Stimulated activated CD4-positive, alpha-beta T cell treated with anti-CD3 and anti-CD28 coated beads, TNF-alpha, amount 100 ng/mL, for 48 hours (primary cell): ENCODE data around the gene TEFM.
A peak's percentile ranks its signal among the peaks of the same experiment; 100 is the strongest.
"Not testable (repeated sequence)": the region's sequence is repeated elsewhere in the genome, so short reads cannot be mapped to it uniquely, and the experiment has no call there.

Experiments used
- DNase-seq, 3 donors: peaks; one replicate each; pipeline ENCODE4 v3.0.0-alpha.2; 2020; ENCODE audit warnings: low read depth in 3 of 3

The TEFM gene, protein sequence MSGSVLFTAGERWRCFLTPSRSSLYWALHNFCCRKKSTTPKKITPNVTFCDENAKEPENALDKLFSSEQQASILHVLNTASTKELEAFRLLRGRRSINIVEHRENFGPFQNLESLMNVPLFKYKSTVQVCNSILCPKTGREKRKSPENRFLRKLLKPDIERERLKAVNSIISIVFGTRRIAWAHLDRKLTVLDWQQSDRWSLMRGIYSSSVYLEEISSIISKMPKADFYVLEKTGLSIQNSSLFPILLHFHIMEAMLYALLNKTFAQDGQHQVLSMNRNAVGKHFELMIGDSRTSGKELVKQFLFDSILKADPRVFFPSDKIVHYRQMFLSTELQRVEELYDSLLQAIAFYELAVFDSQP

DNA sequence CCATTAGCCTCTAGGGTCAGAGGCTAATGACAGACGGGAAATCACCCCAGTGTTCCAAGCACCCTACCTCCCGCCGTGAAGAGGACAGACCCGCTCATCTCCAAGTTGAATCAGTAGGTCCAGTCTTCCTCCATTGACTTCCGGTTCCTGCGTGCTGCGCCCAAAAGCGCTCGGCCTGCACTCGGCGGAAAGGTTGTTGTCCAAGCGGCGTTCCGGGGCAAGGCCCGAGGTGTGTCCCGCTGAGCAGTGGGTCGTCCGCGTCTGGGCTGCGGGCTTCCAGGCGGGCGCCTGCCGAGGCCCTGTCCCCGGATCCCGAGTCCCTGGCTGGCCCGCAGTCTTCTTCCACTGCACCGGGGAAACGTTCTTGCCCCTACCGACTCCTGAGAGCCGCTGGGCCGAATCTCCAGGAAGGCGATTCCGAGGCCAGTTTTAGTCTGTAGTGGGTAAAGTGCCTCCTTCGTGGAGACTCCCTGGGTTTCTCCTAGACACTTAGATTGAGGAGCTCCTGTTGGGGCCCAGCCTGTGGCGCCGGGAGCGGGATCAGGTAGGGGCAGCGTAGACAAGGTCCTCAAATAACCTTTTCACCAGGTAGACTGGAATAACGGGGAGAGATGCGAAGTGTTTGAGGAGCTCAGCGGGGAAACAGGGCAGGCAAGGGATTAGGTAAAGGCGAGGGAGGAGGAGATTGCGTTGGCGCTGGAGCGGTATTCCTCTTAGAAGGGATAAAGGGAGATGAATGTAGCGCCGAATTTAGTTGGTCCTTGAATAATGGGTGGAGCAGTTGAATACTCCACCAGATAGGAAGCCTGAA lies at the start of gene TEFM:
Gene TEFM, minus strand, starts transcription at position 138 of the 811 bp plus-strand sequence. Its CDS starts 40 bp downstream, at position 98.
- peak; percentile 80 to 86 (median 81) for DNase-seq

DNA sequence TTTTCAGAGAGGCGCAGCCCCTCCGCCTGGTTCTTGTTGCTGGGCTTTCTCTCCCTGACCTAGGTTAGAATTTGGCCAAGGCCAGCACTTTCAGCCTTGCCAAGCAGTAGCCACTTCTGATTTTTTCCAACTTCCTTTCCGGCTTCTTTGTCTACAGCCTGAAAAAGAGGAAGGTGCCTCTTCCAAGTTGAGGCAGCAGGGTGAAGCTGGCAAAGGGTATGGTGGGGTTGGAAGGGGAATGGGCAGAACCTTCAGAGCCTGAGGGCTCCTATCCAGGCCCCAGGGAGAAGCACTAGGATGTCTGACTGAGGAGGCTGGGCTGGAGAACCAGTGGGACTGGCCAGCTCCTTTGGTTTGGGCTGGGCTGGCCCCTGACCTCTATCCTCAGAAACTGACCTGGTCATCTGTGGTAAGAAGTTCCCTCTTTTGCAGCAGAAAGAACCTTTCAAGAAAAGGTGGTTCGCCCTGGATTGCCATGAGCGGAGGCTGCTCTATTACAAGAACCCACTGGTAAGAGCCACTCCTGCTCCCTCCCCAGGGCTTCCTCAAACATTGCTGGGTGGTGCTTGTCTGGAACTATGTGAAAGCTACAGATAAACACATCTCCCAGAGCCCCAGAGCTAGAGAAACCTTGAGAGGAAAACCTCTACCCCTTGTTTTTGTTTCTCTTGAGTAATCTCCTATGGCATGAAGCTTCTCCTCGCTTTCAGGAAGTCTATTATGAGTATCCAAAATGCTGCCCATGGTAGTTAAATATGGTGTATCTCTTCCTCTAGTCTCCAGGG lies 48.2 kb upstream of the TEFM start:
- no peak for DNase-seq

DNA sequence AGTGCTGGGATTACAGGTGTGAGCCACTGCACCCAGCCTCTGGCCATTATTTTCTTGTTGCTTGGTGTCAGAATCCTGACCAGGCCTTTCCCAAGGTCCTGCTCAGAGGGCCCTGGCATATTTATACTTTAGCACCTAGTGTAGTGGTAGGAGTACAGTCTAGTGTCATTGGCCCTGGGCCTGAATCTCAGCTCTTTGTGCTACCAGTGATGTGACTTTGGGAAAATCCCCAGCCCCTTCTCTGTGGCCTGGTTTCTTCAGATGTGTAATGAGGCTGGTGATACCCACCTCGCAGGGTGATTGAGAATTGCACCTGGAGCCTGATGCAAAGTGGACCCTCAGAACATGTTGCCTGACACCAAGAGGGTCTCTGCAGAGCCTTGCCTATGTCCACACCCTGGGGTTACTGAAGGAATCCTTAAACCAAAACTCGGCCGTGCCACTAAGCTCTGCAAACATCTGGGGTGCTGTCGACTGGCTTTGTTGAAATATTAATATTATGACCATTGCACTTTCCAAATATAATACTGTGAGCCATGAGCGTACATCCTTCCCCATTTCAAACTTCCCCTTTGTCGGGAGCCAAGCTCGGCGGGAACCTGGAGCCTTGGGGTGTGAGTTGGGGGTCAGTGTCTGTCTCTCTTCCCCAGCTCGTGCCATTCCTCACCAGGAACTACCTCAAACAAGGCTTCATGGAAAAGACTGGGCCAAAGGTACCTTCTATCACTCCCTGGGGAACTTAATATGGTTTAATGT lies 46.8 kb upstream of the TEFM start:
- DNase-seq: no peak

DNA sequence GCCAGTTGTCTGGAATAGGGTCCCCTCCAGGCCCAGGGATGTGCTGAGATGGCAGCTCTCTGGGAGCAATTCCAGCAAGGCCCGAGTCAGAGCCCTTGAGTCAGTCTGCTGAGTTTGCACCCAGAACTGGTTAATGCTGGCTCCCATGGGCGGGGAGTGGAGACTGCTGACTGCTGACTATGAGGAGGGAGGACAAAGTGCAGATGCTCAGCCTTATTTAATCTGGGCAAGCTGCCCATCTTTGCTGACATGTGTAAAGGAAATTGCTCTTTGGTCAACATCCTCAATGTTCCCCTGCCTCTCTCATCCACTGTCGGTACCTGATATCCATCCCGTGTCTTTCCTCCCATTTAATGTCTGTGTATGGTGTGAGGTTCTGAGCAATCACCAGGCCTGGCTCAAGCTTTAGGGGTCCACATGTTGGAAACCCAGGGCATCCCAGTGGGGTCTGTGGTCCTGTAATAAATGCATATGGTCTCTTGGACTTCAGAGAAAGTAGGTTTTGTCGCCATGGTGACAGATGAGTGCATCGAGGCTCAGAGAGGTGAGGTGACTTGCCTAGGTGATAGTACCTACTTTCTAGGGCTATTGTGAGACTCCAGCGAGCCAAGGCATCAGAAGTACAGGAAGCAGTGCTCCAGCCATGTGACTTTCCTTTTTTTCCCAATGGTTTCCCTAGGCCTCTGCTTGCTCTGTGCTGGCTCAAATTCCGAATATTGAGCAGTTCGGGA lies 44.8 kb upstream of the TEFM start:
- no peak for DNase-seq

DNA sequence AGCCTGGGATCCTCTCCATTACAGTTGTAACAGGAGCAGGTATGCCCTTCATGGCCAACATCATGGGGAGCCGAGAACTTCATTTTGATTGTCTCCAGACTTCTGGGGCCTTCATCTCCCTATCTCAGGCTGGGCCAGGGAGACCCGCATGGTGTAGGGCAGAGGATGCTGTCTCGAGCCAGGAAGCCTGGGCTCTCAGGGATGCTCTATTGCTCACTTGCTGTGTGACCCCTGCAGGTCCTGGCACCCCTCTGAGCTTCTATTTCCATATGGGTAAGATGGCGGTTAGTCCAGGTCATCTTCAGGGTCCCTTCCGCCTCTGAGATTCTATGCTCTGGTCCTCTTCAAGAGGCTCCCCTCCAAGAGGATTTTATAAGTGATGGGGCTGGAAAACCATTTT lies 44.2 kb upstream of the TEFM start:
- DNase-seq: no peak

DNA sequence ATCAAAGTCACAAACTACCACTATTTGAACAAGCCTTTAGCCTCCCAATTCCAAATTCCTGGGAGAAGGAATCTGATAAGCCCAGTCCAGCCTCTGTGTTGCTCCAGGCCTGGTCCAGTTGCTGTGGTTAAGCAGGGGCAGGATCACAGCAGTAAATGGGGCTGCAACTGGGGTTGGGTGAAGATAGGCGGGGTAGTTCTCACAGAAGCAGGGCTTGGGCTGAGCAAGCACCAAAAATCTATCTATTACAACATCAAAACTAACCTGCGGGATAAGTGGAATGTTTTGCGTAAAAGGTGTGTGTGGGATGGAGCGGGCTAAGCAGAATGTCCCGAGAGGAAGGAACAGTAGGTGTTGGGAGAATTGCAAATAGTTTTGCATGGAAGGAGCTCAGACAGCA lies 41.8 kb upstream of the TEFM start:
- no peak for DNase-seq

DNA sequence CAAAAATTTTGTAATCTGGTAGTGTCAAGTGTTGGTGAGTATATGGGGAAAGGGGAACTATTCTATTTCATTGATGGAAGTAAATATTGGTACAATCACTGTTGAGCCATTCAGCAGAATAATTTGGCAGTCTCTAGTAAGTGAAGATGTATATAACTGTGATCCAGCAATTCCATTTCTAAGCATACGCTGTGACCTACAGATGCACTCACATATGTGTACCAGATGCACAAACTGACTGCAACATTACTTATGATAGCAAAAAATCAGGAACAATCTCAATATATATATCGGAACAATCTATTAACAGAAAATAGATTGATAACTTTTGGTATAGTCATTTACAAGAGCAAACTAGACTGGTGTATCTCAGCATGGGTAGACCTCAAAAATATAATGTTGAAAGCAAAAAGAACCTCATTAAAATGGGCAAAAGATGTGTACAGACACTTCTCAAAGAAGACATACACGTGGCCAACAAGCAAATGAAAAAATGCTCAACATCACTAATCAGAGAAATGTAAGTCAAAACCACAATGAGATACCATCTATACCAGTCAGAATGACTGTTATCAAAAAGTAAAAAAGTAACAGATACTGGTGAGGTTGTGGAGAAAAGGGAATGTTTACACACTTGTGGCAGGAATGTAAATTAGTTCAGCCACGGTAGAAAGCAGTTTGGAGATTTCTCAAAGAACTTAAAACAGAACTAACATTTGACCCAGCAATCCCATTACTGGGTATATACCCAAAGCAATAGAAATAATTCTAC lies 36.5 kb upstream of the TEFM start:
- DNase-seq: no peak

DNA sequence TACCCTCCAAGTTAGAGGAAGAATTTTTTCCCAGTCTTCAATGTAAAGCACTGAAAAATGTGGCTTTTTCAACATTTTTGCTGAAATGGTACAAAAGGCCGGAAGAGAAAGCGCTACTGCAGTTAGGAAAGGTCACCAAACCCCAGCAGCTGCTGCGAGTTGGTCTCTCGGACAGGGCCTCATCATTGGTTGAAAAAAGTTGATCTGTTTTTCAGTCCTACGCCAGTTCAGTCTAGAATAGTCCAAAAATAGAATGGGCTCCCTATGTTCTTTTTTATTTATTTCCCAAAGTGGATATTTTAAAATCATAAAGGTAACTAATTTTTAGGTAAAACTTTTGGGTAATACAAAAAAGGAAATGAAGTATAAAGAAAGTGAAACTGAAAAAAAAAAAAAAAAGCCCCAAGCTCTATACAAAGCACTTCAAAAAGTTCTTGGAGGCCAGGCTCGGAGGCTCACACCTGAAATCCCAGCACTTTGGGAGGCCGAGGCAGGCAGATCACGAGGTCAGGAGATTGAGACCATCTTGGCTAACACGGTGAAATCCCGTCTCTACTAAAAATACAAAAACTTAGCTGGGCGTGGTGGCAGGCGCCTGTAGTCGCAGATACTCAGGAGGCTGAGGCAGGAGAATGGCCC lies 33.1 kb upstream of the TEFM start:
- DNase-seq: no peak

DNA sequence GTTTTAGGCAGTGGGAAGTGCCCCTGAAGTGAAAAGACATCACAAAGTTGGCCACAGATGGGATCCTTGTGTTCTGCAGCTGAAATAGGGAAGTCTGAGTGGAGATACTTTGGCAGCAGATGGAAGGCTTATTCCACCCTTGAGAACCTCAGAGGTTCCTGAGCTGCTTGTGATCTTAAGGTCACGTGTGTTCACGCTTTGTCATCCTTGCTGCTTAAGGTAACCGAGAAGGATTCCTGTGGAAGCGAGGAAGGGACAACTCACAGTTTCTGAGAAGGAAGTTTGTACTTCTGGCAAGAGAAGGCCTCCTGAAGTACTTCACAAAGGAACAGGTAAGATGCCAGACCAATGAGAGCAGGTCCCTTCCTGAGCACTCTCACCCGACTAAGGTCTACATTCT lies 27.9 kb upstream of the TEFM start:
- DNase-seq: no peak

DNA sequence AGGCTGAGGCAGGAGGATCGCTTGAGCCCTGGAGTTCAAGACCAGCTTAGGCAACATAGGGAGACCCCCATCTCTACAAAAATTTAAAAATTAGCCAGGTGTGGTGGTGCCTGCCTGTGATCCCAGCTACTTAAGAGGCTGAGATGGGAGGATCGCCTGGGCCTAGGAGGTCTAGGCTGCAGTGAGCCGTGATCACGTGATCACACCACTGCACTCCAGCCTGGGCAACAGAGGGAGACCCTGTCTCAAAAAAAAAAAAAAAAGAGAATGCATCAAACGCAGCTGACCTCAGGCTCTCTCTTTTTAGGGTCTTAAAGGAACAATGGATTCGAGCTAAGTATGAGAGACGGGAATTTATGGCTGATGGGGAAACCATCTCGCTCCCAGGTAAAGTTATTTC lies 25.5 kb upstream of the TEFM start:
- not testable (repeated sequence) for DNase-seq

DNA sequence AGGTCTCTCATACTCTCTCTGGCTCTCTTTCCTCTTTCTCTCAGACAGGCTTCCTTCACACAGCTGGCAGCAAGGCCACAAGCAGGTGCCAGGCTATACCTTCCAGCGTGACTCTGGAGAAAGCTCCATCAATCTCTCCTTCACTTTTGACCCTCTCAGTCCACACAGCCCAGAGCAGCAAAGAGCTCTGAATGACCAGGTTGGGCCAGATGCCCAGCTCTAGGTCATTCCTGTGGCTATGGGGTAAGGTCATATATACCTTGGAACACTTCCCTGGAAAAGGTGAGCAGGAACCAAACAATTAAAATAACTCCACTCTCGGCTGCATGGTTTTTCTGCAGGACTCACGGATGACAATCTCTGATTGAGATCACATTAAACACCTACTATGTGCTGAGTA lies 24.5 kb upstream of the TEFM start:
- no peak for DNase-seq

DNA sequence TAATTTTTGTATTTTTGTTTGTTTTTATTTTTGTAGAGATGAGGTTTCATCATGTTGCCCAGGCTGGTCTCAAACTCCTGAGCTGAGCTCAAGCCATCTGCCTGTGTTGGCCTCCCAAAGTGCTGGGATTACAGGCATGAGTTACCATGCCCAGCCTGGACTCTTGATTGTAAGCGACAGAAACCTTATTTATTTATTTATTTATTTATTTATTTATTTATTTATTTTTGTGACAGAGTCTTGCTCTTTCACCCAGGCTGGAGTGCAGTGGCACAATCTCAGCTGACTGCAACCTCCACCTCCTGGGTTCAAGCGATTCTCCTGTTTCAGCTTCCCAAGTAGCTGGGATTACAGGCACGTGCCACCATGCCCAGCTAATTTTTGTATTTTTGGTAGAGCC lies 23.8 kb upstream of the TEFM start:
- DNase-seq: not testable (repeated sequence)

DNA sequence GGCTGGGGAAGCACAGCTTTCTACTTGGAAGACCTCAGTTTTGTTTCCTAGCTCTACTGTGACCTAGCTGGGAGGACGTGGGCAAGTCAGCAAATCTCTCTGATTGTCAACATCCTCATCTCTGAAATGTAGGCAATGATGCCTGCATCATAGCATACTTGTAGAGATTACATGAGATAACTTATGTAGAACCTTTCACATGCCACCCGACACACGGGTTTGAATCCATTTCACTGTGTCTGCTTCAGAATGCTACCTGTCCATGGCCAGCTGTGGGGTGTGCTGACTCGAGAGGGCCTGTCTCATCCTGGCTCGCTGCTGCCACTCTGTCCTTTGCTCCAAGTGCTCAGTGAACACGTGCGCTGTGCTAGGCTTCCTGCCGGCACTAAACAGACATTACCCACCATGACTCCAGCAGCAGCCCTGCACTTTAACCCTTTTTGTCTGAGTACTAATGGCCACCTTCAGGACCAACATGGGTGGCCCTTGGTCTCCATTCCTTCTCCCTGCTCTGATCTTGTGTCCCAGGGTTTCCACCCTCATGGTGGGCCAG lies 23.1 kb upstream of the TEFM start:
- no peak for DNase-seq

DNA sequence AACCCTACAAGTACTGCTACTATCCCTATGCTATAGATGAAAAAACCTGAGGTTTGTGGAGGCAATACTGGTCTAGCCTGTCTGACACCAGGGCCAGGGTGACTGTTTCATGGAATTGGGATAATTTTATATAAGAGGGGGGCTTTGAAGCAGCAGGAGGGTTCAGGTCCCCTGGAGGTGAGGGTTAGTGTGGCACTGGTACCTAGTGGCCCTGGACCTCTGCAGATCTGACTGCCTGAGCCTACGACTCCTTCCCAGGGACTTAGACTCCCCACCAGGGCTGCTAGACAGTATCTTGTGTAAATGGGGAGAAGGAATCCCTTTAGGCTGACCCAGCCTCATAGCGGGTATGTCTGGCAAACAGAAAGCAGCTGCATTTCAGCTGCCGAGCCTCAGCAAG lies 22.5 kb upstream of the TEFM start:
- DNase-seq: no peak

DNA sequence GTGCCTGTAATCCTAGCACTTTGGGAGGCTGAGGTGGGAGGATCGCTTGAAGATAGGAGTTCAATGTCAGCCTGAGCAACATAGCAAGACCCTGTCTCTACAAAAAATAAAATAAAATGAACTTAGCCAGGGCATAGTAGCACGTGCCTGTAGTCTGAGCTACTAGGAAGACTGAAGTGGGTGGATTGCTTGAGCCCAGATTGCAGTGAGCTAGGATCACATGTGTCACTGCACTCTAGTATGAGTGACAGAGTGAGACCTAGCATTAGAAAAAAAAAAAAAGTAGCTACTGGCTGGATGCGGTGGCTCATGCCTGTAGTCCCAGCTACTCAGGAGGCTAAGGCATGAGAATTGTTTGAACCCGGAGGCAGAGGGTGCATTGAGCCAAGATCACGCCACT lies 21.7 kb upstream of the TEFM start:
- no peak for DNase-seq

DNA sequence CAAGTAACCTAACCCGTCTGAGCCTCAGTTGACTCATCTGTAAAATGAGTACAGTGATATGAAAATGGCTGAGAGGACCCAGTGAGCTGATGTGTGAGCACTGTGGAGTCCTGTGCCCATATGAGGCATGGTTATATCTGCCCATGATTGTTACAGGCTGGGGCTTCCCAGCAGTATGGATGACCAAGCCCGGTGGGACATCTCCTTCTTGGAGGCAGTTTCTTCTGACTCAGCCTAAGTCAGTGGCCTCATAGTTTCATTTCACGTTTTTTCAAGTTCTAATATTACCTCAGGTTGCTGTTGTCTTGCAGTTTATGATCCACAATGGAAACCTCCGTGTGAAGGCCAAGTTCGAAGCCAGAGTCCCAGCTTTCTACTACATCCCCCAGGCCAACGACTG lies 20.5 kb upstream of the TEFM start:
- DNase-seq: no peak

DNA sequence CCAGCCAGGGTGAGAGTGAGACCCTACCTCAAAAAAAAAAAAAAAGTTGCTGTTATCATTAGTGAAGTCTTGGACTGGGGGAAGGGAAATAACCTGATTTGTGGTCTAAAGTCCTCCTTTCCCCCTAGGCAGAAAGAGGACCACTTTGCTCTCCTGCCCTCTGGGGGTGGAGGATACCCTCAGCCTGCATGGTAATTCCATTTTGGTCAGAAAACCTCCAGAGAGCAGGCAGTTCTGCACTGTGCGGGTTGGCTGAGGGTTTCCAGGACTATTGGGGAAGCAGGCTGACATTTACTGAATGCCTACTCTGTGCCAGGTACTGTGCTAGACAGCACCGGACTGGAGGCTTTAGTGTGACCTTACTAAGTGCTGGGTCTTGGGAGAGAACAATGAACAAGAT lies 18.3 kb upstream of the TEFM start:
- DNase-seq: no peak

DNA sequence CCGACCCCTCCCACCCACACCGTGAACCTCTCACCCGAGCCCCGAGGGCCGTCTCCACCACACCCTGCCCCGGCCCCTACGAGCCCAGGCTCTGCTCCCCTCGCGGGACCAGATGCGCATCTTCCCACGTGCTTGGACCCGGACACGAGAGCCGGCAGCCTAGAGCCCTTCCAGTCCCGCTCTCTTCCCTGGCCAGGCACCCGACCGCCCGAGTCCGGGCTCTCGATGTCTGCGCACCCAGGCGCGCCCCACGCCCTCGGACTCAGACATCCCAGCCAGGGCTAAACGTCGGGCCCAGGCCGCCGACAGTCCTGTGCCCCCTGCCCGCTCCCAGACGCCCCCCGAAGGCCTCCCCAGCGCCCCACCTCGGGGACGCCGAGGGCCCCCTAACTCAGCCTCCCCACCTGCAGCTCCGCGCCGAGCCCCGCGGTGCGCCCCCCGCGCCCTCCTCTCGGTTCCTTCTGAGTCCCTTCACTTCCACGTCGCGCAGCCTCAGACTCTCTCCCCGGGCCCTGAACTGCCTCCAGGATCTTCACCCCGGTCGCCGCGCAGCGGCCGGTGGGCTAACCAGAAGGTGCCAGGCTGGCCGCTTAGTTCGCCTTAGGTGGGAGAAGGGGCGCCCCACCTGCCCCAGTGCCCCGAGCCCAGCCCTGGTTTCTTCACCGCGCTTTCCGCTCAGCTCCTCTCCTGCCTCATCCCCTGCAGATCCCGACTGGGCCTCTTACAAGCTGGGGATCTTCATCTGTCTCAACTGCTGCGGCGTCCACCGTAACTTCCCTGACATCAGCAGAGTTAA lies 16.4 kb upstream of the TEFM start:
- DNase-seq: no peak
